COLO668 (cell line): ENCODE results near the gene PKHD1.

Experiments
- DNase-seq: peaks from one replicate; lab custom pipeline; 2025; ENCODE audit not compliant: unreplicated experiment; lab: John Stamatoyannopoulos, UW

PKHD1 gene

DNA sequence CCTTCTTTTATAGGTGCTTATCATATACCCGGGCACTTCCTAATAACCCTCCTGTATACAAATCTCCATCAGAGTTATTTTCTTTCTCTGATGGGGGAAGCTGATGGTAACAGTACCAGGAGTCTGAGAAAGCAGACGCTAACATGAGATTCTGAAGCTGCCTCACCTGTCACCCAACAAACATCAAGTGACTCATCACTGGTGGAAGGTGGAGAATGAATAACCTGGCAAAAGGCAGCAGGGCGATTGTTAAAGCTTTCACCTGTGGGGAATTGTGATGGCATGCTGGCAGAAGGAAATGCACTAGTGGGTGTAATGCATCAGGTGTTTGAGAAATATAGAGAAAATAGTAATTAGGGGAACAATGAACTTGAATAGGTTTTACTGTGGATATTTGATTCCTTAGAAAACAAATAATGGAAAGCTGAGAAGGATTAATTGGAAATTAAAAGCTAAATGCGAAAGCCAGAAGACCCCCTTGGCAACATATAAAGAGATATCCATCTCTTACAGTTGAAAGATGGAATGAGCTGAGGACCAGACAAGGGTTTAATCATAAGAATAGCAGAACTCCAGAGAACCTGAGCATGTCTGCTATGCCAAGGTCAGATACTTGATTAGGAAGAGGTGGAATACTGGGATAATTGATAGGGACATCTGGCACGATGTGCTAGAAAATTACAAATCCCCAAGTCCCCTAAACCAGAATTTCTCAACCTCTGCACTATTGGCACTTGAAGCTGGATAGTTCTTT is 517.1 kb downstream of the PKHD1 start:
- peak; percentile 24 for DNase-seq

DNA sequence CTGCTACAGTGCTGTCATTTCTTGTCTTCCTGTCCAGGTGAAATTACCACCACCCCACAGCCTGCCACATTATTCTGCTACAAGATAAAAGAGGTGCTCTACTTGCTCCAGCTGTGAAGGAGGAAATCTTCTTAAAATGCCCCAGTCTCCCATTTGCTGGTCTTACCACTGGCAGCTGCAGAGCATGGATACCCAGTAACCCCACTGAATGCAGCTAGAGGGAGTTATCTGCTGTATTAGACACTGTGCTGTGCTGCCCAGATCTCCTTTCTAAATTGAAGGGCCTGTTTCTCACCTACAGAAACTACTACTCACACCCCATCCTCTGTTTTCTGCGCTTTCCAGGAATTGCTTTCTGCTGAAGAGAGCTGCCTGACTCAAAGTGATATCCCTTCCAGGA is 517.8 kb downstream of the PKHD1 start:
- DNase-seq: peak; percentile 3

DNA sequence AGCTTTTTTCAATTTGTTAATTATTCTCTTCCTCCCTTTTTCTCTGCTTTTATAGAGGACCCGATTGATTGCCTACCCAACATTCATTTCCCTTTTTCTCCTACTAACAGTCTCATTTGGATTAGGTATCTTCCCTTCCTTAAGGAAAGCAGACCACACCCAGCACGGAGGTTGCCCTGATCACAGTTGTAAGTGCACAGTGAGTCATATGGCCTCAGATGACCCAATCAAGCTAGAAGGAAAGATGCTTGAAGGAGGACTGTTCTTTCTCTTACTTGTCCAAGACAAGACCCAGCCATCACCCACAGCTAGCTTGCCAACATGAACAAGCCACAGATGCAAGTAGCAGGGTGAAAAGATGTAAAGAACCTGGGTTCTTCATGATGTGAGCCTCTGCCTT is 518.6 kb downstream of the PKHD1 start:
- no peak for DNase-seq

DNA sequence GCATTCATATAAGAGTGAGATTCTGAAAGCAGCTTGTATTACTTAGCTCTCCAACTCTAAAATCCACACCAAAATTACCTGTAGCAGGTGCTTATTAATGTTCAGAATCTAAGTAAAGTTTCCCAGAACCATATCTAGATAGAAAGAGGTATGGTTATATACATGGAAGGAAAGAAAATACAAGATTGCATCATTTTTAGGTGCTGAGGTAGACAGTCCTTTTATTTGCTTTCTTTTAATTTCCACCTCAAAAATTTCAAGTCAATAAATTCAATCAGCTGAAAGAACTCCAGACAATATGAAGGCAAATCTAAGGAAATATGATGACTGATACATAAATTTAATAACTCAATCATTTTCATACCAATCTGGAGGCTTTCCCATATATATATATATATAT is 521.9 kb downstream of the PKHD1 start:
- no peak for DNase-seq
